HEK293 (cell line): ENCODE data around the gene GIMAP1.

Experiments
- BCL11A ChIP-seq: fragments of 450-650 bp; formaldehyde crosslinking; IDR thresholded peaks from 2 replicates; pipeline ENCODE4 v1.5.1; 2016; ENCODE audit warnings: low read depth, missing biosample characterization, missing genetic modification characterization
- KLF16 ChIP-seq: fragments of 450-650 bp; formaldehyde crosslinking; IDR thresholded peaks from 2 replicates; pipeline ENCODE4 v1.5.1; 2017; ENCODE audit warnings: missing biosample characterization, missing genetic modification characterization
- ZBTB20 ChIP-seq: fragments of 450-650 bp; formaldehyde crosslinking; IDR thresholded peaks from 2 replicates; pipeline ENCODE4 v1.5.1; 2016; ENCODE audit warnings: missing biosample characterization, missing genetic modification characterization
- ZNF324 ChIP-seq: fragments of 450-650 bp; formaldehyde crosslinking; IDR thresholded peaks from 2 replicates; pipeline ENCODE4 v1.5.1; 2016; ENCODE audit warnings: missing biosample characterization, missing genetic modification characterization
- ZNF48 ChIP-seq: fragments of 450-650 bp; formaldehyde crosslinking; IDR thresholded peaks from 2 replicates; pipeline ENCODE4 v1.5.1; 2016; ENCODE audit warnings: missing biosample characterization, missing genetic modification characterization
- ZNF701 ChIP-seq: fragments of 450-650 bp; formaldehyde crosslinking; IDR thresholded peaks from 2 replicates; pipeline ENCODE4 v1.5.1; 2016; ENCODE audit warnings: missing biosample characterization, missing genetic modification characterization
- ZNF707 ChIP-seq: fragments of 450-650 bp; formaldehyde crosslinking; IDR thresholded peaks from 2 replicates; pipeline ENCODE4 v1.5.1; 2016; ENCODE audit warnings: missing biosample characterization, missing genetic modification characterization
- ZNF830 ChIP-seq: fragments of 450-650 bp; IDR thresholded peaks from 2 replicates; pipeline ENCODE4 v1.5.0; 2018; ENCODE audit warnings: missing biosample characterization, missing genetic modification characterization, low read depth, mild to moderate bottlenecking, moderate library complexity
- TF ChIP-seq, protein P1 (sequence below): fragments of 450-650 bp; formaldehyde crosslinking; IDR thresholded peaks from 2 replicates; pipeline ENCODE4 v1.5.1; 2016; ENCODE audit warnings: missing biosample characterization, missing genetic modification characterization
- TF ChIP-seq, protein P2 (sequence below): fragments of 450-650 bp; formaldehyde crosslinking; IDR thresholded peaks from 2 replicates; pipeline ENCODE4 v1.5.1; 2016; ENCODE audit warnings: missing biosample characterization, missing genetic modification characterization

GRCh38 chr7:150745876-150746275 lies 29.5 kb downstream of the GIMAP1 start:
- TF ChIP-seq ZBTB20 = no peak
- no peak for TF ChIP-seq BCL11A (tag by site-specific recombination)
- TF ChIP-seq, protein P1, sequence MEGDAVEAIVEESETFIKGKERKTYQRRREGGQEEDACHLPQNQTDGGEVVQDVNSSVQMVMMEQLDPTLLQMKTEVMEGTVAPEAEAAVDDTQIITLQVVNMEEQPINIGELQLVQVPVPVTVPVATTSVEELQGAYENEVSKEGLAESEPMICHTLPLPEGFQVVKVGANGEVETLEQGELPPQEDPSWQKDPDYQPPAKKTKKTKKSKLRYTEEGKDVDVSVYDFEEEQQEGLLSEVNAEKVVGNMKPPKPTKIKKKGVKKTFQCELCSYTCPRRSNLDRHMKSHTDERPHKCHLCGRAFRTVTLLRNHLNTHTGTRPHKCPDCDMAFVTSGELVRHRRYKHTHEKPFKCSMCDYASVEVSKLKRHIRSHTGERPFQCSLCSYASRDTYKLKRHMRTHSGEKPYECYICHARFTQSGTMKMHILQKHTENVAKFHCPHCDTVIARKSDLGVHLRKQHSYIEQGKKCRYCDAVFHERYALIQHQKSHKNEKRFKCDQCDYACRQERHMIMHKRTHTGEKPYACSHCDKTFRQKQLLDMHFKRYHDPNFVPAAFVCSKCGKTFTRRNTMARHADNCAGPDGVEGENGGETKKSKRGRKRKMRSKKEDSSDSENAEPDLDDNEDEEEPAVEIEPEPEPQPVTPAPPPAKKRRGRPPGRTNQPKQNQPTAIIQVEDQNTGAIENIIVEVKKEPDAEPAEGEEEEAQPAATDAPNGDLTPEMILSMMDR (tag by site-specific recombination) = no peak
- no peak for TF ChIP-seq ZNF701 (tag by site-specific recombination)
- TF ChIP-seq, protein P2, sequence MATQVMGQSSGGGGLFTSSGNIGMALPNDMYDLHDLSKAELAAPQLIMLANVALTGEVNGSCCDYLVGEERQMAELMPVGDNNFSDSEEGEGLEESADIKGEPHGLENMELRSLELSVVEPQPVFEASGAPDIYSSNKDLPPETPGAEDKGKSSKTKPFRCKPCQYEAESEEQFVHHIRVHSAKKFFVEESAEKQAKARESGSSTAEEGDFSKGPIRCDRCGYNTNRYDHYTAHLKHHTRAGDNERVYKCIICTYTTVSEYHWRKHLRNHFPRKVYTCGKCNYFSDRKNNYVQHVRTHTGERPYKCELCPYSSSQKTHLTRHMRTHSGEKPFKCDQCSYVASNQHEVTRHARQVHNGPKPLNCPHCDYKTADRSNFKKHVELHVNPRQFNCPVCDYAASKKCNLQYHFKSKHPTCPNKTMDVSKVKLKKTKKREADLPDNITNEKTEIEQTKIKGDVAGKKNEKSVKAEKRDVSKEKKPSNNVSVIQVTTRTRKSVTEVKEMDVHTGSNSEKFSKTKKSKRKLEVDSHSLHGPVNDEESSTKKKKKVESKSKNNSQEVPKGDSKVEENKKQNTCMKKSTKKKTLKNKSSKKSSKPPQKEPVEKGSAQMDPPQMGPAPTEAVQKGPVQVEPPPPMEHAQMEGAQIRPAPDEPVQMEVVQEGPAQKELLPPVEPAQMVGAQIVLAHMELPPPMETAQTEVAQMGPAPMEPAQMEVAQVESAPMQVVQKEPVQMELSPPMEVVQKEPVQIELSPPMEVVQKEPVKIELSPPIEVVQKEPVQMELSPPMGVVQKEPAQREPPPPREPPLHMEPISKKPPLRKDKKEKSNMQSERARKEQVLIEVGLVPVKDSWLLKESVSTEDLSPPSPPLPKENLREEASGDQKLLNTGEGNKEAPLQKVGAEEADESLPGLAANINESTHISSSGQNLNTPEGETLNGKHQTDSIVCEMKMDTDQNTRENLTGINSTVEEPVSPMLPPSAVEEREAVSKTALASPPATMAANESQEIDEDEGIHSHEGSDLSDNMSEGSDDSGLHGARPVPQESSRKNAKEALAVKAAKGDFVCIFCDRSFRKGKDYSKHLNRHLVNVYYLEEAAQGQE (tag by site-specific recombination) = no peak
- TF ChIP-seq ZNF324 (tag by site-specific recombination) = no peak
- no peak for TF ChIP-seq ZNF48 (tag by site-specific recombination)
- TF ChIP-seq KLF16 (tag by site-specific recombination) = no peak
- no peak for TF ChIP-seq ZNF830 (tag by site-specific recombination)
- TF ChIP-seq ZNF707 = no peak
